HL-60/S4 treated with retinoic acid at 250 ng/mL for 4 days and 3 days (cell line): ENCODE results near the gene NCAM1.

ENCODE experiments used
- in situ Hi-C: fragments of 300-500 bp; cut with MboI; formaldehyde crosslinking; loops from 2 replicates; pipeline ENCODE4 v1.7.0; 2022; ENCODE audit warnings: low sequenced_read_pairs

NCAM1 gene

GRCh38 chr11:113247221-113247620, 286.0 kb downstream of the NCAM1 start:
- in situ Hi-C loops = no loop called here

- in situ Hi-C loops = no loop called here
Observed at GRCh38 chr11:113247966-113248365, 286.7 kb downstream of the NCAM1 start.

GRCh38 chr11:113248702-113249490, 287.7 kb downstream of the NCAM1 start:
- in situ Hi-C loops = no loop called here

- in situ Hi-C loops = no loop called here
Observed at GRCh38 chr11:113249491-113249763, 288.2 kb downstream of the NCAM1 start.

- in situ Hi-C loops = no loop called here
Observed at GRCh38 chr11:113249786-113250185, 288.6 kb downstream of the NCAM1 start.

- in situ Hi-C loops = no loop called here
Observed at GRCh38 chr11:113251281-113251680, 290.1 kb downstream of the NCAM1 start.

DNA sequence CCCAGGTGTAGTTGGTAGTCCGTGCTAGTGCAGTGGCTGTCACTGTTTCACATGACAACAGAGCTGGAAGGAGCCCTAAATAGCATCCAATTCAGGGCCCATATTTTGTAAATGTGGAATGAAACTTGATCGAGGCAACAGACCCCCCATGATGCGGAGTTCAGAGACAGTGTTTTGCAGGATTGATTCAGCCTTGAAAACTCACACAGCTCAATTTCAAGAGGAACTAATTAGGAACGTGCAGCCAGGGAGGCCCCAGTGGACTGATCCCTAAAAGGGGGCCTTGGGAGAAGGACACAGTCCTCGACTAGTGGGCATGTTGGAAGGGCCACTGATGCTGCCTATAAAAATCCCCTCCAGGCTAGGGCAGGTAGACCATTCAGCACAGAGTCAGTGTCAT, 292.2 kb downstream of the NCAM1 start:
- in situ Hi-C loops = no loop called here

DNA sequence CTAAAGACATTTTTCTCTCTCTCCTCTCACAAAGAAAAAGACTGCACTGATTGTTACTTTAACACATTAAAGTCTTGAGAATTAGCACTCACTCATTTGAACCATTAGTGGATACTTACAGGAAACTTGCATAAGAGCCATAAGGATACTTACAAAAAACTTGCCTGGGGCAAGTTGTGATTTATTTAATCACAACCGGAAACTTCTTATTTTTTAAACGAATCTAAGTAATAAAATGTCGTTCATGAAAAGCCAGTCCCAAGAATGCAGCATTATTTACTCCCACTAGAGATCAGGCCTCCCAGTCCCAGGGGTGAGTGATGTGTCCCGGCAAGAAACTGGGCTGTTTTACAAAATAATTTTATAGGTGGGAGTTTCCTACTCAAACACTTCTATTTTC, 293.9 kb downstream of the NCAM1 start:
- in situ Hi-C loops = no loop called here

DNA sequence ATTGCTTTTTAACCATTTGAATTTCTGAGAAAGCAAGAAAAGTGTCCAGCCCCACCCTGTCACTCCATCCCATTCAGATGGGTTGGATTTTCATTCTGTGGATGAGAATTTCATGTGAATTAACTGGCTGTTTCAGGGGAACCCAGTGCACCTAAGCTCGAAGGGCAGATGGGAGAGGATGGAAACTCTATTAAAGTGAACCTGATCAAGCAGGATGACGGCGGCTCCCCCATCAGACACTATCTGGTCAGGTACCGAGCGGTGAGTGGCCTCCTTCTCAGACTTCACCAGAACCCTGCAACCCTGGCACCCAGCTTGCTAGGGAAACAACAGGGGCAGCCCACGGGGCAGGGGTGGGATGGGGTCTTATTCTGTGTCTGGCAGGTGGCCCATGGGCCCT, 294.5 kb downstream of the NCAM1 start:
- in situ Hi-C loops = no loop called here

DNA sequence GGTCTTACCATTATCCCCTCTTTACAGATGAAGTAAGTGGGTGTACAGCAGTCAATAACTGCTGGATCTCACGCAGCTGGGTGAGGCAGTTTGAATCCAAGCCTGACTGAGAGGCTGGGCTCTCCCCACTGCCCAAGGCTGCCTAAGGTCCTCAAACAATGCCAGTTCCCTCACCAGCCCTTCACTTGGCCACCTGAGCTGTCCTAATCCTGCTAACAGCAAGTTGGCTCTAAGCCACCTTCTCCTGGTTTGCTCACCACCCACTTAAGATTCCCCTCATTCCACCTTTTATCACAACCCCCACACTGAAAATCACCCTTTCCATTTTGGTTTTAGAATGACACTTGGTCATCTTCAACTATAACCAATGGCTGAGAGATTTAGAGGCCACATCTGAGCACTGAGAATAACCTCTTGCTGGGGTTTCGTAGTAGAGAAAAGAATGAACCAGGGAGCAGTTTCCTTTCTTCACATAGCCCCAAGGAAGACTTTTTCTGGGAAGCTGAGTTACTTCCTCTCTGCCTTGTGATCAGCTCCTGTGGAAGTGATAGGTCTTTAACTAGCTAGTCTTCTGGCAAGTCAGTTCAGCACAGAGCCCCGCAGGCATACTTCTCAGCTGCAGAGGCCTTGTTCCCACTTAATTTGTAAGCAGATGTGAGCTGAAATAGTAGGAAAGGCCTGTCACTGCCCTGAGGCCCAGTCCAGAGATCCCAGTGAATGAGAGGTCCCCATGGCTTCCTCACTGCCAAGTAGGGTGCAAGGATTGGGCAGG, 295.4 kb downstream of the NCAM1 start:
- in situ Hi-C loops = no loop called here

- in situ Hi-C loops = no loop called here
Observed at GRCh38 chr11:113260096-113260425, 298.8 kb downstream of the NCAM1 start.

GRCh38 chr11:113260541-113260940, 299.3 kb downstream of the NCAM1 start:
- in situ Hi-C loops = no loop called here

DNA sequence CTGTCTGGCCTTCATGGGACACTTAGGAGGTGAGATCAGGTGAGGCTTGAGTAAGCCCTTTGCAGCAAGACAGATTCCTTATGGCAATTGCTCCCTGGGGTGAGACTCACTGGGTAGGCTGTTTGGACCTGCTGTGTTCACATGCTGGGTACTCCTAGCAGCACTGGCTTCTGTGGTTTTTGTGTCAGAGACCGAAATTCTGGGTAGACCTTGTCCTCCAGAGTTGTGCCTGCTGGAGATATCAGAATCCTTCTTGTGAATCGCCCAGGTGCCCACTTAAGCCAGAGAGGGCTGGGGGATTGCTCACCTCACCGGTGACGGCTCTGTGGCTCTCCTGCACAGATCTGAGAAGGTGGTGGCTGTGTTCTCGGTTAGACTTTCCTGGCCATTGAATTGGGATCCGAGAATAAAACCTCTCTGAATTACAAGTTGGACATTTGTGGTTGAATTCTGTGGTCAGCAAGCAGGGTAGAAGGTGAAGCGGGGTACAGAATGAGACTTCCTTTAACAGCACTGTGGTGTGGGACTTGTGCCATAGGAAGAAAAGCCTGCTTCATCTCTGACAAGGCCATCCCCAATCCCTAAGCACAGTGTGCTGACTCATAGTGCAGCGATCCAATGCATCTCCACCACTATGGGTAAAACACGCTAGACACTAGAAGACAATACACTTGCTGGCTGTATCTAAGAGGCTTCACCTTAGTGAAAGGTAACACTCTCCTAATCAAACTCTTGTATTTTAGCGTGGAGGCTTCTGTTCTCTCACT, 300.7 kb downstream of the NCAM1 start:
- in situ Hi-C loops = no loop called here

DNA sequence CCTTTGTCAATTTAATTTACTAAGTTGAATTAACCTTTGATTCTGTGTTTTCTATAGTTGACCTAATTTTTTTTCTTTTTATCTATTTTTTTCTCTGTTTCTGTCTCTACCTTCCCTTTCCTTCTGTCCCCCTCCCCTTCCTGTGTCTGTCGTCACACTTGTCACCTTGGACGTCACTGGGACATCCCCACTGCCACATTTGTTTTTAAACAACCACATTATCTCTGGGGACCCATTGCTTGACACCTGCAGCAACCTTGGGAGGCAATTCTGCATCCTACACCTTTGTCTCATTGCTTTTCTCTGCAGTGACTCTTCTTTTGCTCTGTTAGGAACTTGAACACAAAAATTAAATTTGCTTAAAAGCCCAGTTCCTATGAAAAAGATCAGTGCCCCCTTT, 301.4 kb downstream of the NCAM1 start:
- in situ Hi-C loops = no loop called here

- in situ Hi-C loops = no loop called here
Observed at GRCh38 chr11:113263458-113264259, 302.4 kb downstream of the NCAM1 start.

GRCh38 chr11:113265362-113265761, 304.1 kb downstream of the NCAM1 start:
- in situ Hi-C loops = no loop called here

DNA sequence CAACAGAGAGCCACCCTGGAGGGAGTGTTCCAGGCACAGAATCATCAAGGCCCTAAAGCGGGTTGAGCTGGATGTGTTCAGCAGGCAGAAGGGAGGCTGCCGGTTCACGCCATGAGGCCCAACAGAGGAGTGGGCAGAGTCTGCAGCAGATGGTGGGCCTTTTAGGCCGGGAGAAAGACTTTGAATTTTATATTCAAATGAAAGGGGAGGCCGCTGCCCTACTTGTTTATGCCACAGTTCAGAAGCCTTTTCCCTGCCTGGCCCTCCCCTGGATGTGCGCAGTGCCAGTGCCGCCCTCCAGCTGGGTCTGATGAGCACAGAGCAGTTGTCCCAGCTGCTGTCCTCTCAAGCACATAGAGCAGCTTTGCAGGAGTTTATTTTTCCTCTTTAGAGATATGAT, 306.3 kb downstream of the NCAM1 start:
- in situ Hi-C loops = no loop called here

- in situ Hi-C loops = no loop called here
Observed at GRCh38 chr11:113269096-113269495, 307.9 kb downstream of the NCAM1 start.

- in situ Hi-C loops = no loop called here
Observed at GRCh38 chr11:113269636-113270035, 308.4 kb downstream of the NCAM1 start.

DNA sequence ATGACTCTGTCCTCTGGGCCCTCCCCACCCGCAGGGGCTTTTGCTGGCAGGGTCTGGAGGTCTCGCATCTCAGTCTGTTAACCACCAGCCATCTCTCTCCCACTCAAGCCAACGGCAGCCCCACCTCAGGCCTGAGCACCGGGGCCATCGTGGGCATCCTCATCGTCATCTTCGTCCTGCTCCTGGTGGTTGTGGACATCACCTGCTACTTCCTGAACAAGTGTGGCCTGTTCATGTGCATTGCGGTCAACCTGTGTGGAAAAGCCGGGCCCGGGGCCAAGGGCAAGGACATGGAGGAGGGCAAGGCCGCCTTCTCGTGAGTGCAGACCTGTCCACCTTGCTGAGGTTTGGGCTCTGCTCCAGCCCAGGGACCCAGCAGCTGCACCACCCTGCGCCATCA, 308.9 kb downstream of the NCAM1 start:
- in situ Hi-C loops = no loop called here

GRCh38 chr11:113271551-113272245, 310.5 kb downstream of the NCAM1 start:
- in situ Hi-C loops = no loop called here
